Liver (tissue), 3 donors: ENCODE results near the gene EIPR1.

ENCODE experiments used
- CTCF ChIP-seq: fragments of 150-350 bp; IDR thresholded peaks from 2 replicates; pipeline ENCODE4 v1.5.1; 2017; ENCODE audit warnings: improper control_type of control experiment, low read depth, low read length; ENCODE audit not compliant: missing input control
- EGR1 ChIP-seq, 2 donors: IDR thresholded peaks; 2 replicates each; pipeline ENCODE4 v1.6.1; 2016 to 2018; ENCODE audit warnings: antibody characterized with exemption in 2 of 2, low read depth in 2 of 2
- FOXA1 ChIP-seq: IDR thresholded peaks from 2 replicates; pipeline ENCODE4 v1.6.1; 2016; ENCODE audit warnings: antibody characterized with exemption
- GABPA ChIP-seq, 2 donors: IDR thresholded peaks in 1 of 2; conservative IDR thresholded peaks in 1 of 2; 2 replicates each; pipeline ENCODE4 v1.6.1; 2016; ENCODE audit warnings: antibody characterized with exemption in 2 of 2, mild to moderate bottlenecking in 1 of 2, moderate library complexity in 1 of 2
- HNF4G ChIP-seq: IDR thresholded peaks from 2 replicates; pipeline ENCODE4 v1.6.1; 2016; ENCODE audit warnings: antibody characterized with exemption
- JUND ChIP-seq, 2 donors: IDR thresholded peaks; 2 replicates each; pipeline ENCODE4 v1.6.1; 2016; ENCODE audit warnings: antibody characterized with exemption in 2 of 2
- NR2F2 ChIP-seq: IDR thresholded peaks from 2 replicates; pipeline ENCODE4 v1.6.1; 2016; ENCODE audit warnings: antibody characterized with exemption
- RAD21 ChIP-seq, 2 donors: IDR thresholded peaks; 2 replicates each; pipeline ENCODE4 v1.6.1; 2016; ENCODE audit warnings: antibody characterized with exemption in 2 of 2, mild to moderate bottlenecking in 2 of 2
- SP1 ChIP-seq: IDR thresholded peaks from 2 replicates; pipeline ENCODE4 v1.6.1; 2018; ENCODE audit warnings: antibody characterized with exemption, mild to moderate bottlenecking
- TAF1 ChIP-seq: conservative IDR thresholded peaks from 2 replicates; pipeline ENCODE4 v1.6.1; 2016; ENCODE audit warnings: antibody characterized with exemption, mild to moderate bottlenecking
- YY1 ChIP-seq: IDR thresholded peaks from 2 replicates; pipeline ENCODE4 v1.6.1; 2016; ENCODE audit warnings: antibody characterized with exemption, mild to moderate bottlenecking
- TF ChIP-seq, protein P1 (sequence below): IDR thresholded peaks from 2 replicates; pipeline ENCODE4 v1.6.1; 2016; ENCODE audit warnings: antibody characterized with exemption, mild to moderate bottlenecking
- TF ChIP-seq, protein P2 (sequence below): IDR thresholded peaks from 2 replicates; pipeline ENCODE4 v1.6.1; 2016; ENCODE audit warnings: antibody characterized with exemption
- TF ChIP-seq, protein P3 (sequence below): IDR thresholded peaks from 2 replicates; pipeline ENCODE4 v1.6.1; 2016; ENCODE audit warnings: antibody characterized with exemption
- donor health status: healthy.
- donor health status: healthy.

- TF ChIP-seq CTCF (no peak), TAF1 (no peak), YY1 (no peak), RAD21 (IDR thresholded peaks at IDR 0.05) (no peak), SP1 (no peak), HNF4G (no peak), GABPA (IDR thresholded peaks at IDR 0.05 in 1 of 2, conservative IDR thresholded peaks at IDR 0.05 in 1 of 2) (no peak), NR2F2 (no peak), EGR1 (IDR thresholded peaks at IDR 0.05; ENCODE audit: low read depth in 2 of 2) (no peak), FOXA1 (no peak), JUND (IDR thresholded peaks at IDR 0.05) (no peak)
- TF ChIP-seq, protein P1, sequence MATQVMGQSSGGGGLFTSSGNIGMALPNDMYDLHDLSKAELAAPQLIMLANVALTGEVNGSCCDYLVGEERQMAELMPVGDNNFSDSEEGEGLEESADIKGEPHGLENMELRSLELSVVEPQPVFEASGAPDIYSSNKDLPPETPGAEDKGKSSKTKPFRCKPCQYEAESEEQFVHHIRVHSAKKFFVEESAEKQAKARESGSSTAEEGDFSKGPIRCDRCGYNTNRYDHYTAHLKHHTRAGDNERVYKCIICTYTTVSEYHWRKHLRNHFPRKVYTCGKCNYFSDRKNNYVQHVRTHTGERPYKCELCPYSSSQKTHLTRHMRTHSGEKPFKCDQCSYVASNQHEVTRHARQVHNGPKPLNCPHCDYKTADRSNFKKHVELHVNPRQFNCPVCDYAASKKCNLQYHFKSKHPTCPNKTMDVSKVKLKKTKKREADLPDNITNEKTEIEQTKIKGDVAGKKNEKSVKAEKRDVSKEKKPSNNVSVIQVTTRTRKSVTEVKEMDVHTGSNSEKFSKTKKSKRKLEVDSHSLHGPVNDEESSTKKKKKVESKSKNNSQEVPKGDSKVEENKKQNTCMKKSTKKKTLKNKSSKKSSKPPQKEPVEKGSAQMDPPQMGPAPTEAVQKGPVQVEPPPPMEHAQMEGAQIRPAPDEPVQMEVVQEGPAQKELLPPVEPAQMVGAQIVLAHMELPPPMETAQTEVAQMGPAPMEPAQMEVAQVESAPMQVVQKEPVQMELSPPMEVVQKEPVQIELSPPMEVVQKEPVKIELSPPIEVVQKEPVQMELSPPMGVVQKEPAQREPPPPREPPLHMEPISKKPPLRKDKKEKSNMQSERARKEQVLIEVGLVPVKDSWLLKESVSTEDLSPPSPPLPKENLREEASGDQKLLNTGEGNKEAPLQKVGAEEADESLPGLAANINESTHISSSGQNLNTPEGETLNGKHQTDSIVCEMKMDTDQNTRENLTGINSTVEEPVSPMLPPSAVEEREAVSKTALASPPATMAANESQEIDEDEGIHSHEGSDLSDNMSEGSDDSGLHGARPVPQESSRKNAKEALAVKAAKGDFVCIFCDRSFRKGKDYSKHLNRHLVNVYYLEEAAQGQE, result no peak
- TF ChIP-seq, protein P2, sequence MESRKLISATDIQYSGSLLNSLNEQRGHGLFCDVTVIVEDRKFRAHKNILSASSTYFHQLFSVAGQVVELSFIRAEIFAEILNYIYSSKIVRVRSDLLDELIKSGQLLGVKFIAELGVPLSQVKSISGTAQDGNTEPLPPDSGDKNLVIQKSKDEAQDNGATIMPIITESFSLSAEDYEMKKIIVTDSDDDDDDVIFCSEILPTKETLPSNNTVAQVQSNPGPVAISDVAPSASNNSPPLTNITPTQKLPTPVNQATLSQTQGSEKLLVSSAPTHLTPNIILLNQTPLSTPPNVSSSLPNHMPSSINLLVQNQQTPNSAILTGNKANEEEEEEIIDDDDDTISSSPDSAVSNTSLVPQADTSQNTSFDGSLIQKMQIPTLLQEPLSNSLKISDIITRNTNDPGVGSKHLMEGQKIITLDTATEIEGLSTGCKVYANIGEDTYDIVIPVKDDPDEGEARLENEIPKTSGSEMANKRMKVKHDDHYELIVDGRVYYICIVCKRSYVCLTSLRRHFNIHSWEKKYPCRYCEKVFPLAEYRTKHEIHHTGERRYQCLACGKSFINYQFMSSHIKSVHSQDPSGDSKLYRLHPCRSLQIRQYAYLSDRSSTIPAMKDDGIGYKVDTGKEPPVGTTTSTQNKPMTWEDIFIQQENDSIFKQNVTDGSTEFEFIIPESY, result no peak
- TF ChIP-seq, protein P3, sequence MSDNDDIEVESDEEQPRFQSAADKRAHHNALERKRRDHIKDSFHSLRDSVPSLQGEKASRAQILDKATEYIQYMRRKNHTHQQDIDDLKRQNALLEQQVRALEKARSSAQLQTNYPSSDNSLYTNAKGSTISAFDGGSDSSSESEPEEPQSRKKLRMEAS, result no peak
Observed at GRCh38 chr2:3342324-3342723, 35.3 kb downstream of the EIPR1 start.
